Adipose tissue (tissue), 3 donors: ENCODE results near the gene ST8SIA6. TPM values are rescaled to one million over a fixed set of nuclear protein-coding genes. Genes with fewer than 3 reads are reported as not detected.
"Not testable (repeated sequence)": the region's sequence is repeated elsewhere in the genome, so short reads cannot be mapped to it uniquely, and the experiment has no call there.

Experiments used
- H3K27ac ChIP-seq: one replicate; pipeline ENCODE4 v1.5.1; 2013; ENCODE audit warnings: low read depth, low read length
- WGBS, 3 donors: extraction: QIAGEN DNeasy Blood & Tissue Kit; methylation state at CpG; one replicate each; pipeline ENCODE4 v1.1.7; 2013; 5-methylcytosine and 5-hydroxymethylcytosine counted together
- polyA plus RNA-seq, 3 donors: library from polyadenylated mRNA; stranded (reverse); fragments of 200-250 nt; gene quantifications; one replicate each; pipeline ENCODE4 v1.2.3, GENCODE V29; 2013
- donor health status: healthy with polysubstance abuse.
- donor health status: Bipolar disorder and iron deficiency.
- donor health status: healthy.

Gene ST8SIA6
- polyA plus RNA-seq, result under 1 TPM; 0.10 to 0.56 (median 0.33) TPM

GRCh38 chr10:17454161-17455014, at the start of gene ST8SIA6:
Gene ST8SIA6 (minus strand): TSS chr10:17454595. CDS start chr10:17454255, 340 bp downstream.
- no peak within 1 kb of the TSS for H3K27ac ChIP-seq
- 2 to 5% (median 3%) methylated on average over 56 to 91 of the region's 91 CpGs for WGBS, 3 donors

DNA sequence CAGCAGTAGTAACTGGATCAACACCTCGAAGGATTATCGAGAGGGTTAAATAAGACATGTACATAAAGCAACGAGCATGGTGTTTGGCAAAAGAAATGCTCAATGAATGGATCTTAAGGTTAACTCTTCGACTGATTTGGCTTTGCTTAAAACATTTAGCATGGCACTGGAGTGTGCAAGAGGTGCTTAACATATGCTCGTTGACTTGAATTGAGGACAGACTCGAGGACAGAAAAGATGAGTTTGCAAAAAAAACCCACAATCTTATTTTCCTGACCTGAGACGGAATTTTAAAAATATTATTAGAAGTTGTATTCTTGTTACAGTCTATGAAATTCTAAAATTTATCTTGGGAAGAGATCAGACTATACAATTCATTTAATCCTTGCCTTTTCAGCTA, 49.4 kb upstream of the ST8SIA6 start:
- H3K27ac ChIP-seq, result no peak overlapping the region
- 67 to 82% (median 79%) methylated on average over 7 of the region's 7 CpGs for WGBS, 3 donors

DNA sequence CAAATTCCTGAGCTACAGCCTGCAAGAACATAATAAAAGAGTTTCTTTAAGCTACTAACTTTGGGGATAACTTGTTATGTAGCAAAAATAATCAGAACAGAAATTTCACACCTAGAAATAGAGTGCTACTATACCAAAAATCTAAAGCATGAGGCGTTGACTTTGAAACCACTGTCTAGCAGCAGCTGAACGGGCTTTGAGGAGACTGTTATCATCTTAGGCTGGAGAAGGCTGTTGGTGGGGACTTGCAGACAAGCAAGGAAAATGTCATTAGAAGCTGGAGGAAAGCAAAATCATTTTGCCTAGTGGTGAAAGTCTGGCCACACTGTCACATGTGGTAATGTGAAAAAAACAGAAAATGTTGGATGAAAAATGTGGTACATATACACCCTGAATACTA, 48.4 kb upstream of the ST8SIA6 start:
- 73 to 85% (median 81%) methylated on average over 2 of the region's 2 CpGs for WGBS, 3 donors
- H3K27ac ChIP-seq, result no peak overlapping the region

GRCh38 chr10:17499014-17499413, 44.6 kb upstream of the ST8SIA6 start:
- WGBS, 3 donors, result 95 to 96% (median 95%) methylated on average over 5 of the region's 5 CpGs
- not testable (repeated sequence) for H3K27ac ChIP-seq

DNA sequence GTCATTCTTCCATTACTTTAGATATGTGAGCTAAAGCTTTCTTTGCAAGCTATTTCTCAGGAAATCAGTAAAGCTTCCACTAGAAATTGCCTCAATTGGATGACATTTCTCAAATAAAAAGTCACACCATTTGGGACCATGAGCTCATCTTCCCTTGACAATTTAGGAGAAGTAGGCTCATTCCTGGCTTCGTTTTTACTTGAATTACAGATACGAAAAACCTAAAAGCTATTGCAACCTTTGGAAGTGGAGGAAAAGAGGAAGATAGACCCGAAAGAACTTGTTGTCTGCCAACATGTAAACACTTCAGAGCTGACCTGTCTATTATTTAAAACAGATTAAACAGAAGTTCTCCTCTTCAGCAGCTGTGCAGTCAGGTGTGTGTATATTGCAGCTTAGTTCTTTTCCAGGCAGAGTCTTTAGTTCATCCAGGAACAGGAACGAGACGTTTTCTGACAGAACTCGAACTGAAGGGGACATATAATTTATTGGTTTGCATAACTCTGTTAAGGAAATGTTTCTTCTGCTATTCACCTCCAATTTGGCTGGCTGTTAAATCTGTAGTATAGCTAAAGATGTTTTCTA, 43.1 kb upstream of the ST8SIA6 start:
- 17 to 47% (median 24%) methylated on average over 6 of the region's 6 CpGs for WGBS, 3 donors
- H3K27ac ChIP-seq, result no peak overlapping the region

- WGBS, 3 donors, result 41 to 57% (median 51%) methylated on average over 6 of the region's 6 CpGs
- H3K27ac ChIP-seq, result no peak overlapping the region
Observed at GRCh38 chr10:17494626-17495260, 40.3 kb upstream of the ST8SIA6 start.

DNA sequence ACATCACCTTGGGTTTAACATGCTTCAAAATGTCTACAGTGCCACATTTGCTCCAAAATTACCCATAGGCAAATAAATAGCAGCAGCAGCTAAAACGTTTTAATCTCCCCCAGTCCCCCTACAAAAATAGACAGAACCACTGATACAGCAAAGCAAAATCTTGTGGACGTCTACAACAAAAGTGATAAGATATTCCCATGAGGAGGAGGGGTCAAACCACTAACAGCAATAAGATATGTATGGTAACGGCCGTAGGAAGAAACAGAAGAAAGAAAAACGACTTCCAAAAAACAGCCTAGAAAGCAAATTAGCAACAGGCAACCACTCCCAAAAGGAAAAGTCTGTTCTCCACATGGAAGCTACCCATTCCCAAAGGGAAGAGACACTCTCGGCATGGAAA, 34.5 kb upstream of the ST8SIA6 start:
- H3K27ac ChIP-seq, result no peak overlapping the region
- 43 to 51% (median 45%) methylated on average over 6 of the region's 6 CpGs for WGBS, 3 donors

- WGBS, 3 donors, result 83 to 90% (median 88%) methylated on average over 6 of the region's 6 CpGs
- no peak overlapping the region for H3K27ac ChIP-seq
Observed at GRCh38 chr10:17483079-17483478, 28.7 kb upstream of the ST8SIA6 start.

GRCh38 chr10:17479822-17480221, 25.4 kb upstream of the ST8SIA6 start:
- H3K27ac ChIP-seq, result no peak overlapping the region
- WGBS, 3 donors, result 30 to 53% (median 40%) methylated on average over 3 of the region's 3 CpGs

DNA sequence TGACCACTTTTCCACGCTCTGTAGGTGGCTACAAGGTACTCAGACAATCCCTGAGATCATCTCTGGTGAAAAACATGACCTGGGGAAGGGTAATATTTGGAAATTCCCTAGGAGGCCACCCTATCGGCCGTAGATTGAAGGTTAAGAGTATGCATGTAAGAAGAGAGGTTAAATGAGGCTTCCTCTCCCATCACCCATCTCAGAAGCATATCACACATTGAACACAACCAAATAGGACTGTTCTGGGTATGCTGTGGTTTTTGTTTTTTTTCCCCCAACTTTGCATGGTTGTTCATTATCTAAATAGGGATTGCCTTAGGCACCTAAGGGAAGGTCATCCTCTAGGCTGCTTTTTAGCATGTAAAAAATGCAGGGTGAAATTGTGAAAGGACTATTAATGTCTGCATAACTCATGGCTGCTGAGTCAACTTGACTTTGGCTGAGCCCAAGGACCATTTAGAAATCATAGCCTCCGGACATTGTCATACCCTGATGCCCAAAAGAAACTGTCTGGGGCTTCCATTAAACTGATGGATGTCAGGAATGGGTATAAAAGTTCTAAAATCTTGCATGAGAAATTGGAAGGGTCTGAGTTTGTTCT, 24.7 kb upstream of the ST8SIA6 start:
- 81 to 90% (median 85%) methylated on average over 4 of the region's 4 CpGs for WGBS, 3 donors
- no peak overlapping the region for H3K27ac ChIP-seq

GRCh38 chr10:17476073-17476472, 21.7 kb upstream of the ST8SIA6 start:
- H3K27ac ChIP-seq, result no peak overlapping the region
- 59 to 97% (median 68%) methylated on average over 1 of the region's 1 CpG for WGBS, 3 donors

DNA sequence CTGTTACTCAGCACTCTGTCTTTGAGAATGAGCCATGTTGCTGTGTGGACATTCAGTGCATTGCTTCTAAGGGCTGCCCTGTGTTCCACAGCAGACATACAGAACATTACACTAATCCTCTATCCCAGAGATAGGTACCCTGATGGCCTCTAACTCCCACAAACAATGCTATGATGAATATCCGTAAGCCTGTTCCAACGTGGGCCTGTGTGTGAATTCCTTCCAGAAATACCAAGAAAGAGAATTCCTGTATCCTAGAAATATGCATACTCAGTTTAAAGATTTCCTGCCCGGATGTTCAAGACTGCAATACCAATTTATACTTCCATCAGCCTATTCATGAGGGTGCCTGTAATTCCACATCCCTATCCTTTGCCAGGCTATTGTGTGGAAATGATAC, 21.3 kb upstream of the ST8SIA6 start:
- no peak overlapping the region for H3K27ac ChIP-seq
- WGBS, 3 donors, result 62 to 78% (median 64%) methylated on average over 3 of the region's 3 CpGs

GRCh38 chr10:17474595-17475323, 20.4 kb upstream of the ST8SIA6 start:
- WGBS, 3 donors, result 17 to 36% (median 35%) methylated on average over 5 of the region's 5 CpGs
- no peak overlapping the region for H3K27ac ChIP-seq

GRCh38 chr10:17473228-17473950, 19.0 kb upstream of the ST8SIA6 start:
- 53 to 59% (median 53%) methylated on average over 11 of the region's 11 CpGs for WGBS, 3 donors
- H3K27ac ChIP-seq, result no peak overlapping the region

GRCh38 chr10:17472481-17473227, 18.3 kb upstream of the ST8SIA6 start:
- H3K27ac ChIP-seq, result no peak overlapping the region

GRCh38 chr10:17470246-17470645, 15.9 kb upstream of the ST8SIA6 start:
- 86 to 96% (median 90%) methylated on average over 5 of the region's 5 CpGs for WGBS, 3 donors
- H3K27ac ChIP-seq, result no peak overlapping the region

More at GRCh38 chr10:17472481-17473227, 18.3 kb upstream of the ST8SIA6 start:
- 77 to 84% (median 78%) methylated on average over 3 of the region's 3 CpGs for WGBS, 3 donors
